Renal cortex interstitium (tissue), 11 donors: ENCODE results near the gene NUDCD3. TPM values are rescaled to one million over a fixed set of nuclear protein-coding genes. Genes with fewer than 3 reads are reported as not detected.

Experiments used
- DNase-seq, 11 donors: peaks; one replicate each; pipeline ENCODE4 v3.0.0-alpha.2; 2013; ENCODE audit warnings: low read depth in 9 of 11, low spot score in 4 of 11; ENCODE audit errors: extremely low read depth in 1 of 11
- polyA plus RNA-seq, 3 donors: library from polyadenylated mRNA; unstranded; fragments of 120-200 nt; gene quantifications; one replicate each; pipeline ENCODE4 v1.2.1, GENCODE V29; 2013; ENCODE audit not compliant: insufficient read length in 3 of 3

Gene NUDCD3
- polyA plus RNA-seq, 3 donors: 81.7 to 96.9 (median 84.8) TPM

- no peak for DNase-seq
These were observed 23.9 kb downstream of the NUDCD3 start for GRCh38 chr7:44466300-44467216.

DNA sequence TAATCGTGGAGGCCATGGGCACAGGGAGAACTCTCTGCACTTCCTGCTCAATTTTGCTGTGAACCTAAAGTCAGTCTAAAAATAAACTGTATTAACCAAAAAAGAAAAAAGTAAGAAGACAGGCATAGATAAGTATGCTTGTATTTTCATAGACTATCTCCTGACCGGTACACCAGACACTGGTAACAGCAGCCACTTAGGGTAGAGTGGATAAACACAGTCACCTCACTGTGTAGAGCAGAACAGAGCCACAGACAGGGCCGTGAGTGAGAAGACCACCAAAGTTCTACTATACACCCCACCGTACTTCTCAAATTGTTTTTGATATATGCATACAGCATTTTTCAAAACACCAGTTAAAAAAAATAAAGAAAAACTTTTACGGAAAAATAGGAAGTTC, 25.0 kb downstream of the NUDCD3 start:
- DNase-seq: no peak

GRCh38 chr7:44463169-44463808, 27.2 kb downstream of the NUDCD3 start:
- no peak for DNase-seq

- DNase-seq: no peak
These were observed 29.1 kb downstream of the NUDCD3 start for GRCh38 chr7:44461387-44461786.

DNA sequence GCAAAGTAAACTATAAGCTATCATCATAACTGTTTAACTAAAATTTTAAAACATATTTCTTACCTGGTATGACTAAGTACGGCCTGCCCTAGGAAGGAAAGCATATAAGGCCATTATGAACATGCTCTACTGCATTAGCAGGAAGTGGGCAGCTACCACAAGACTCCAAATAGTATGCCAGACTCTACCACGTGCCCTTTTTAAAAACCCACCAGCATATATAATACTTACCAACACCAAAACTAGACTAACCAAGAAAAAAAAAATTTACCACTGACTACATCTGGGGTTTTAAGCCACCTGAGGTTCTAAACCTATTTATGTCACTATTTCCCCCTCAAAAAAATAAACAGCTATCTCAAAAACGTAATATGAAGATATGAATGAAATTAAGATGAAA, 30.1 kb downstream of the NUDCD3 start:
- DNase-seq: no peak

GRCh38 chr7:44455155-44455554, 35.3 kb downstream of the NUDCD3 start:
- no peak for DNase-seq

- DNase-seq: no peak
These were observed 36.1 kb downstream of the NUDCD3 start for GRCh38 chr7:44454348-44454747.

- no peak for DNase-seq
These were observed 39.3 kb downstream of the NUDCD3 start for GRCh38 chr7:44451123-44451522.

DNA sequence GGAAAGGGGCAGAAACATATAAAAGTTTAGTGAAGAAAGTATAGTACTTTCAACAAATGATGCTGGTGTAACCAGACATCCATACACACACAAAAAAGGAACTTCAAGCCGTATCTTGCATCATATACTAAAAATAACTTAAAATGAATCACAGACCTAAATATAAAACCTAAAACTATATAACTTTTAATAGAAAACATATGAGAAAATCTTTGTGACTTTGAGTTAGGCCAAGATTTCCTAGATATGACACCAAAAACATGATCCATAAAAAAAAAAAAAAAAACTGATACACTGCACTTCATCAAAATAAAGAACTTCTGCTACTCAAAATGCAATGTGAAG, 40.9 kb downstream of the NUDCD3 start:
- no peak for DNase-seq

DNA sequence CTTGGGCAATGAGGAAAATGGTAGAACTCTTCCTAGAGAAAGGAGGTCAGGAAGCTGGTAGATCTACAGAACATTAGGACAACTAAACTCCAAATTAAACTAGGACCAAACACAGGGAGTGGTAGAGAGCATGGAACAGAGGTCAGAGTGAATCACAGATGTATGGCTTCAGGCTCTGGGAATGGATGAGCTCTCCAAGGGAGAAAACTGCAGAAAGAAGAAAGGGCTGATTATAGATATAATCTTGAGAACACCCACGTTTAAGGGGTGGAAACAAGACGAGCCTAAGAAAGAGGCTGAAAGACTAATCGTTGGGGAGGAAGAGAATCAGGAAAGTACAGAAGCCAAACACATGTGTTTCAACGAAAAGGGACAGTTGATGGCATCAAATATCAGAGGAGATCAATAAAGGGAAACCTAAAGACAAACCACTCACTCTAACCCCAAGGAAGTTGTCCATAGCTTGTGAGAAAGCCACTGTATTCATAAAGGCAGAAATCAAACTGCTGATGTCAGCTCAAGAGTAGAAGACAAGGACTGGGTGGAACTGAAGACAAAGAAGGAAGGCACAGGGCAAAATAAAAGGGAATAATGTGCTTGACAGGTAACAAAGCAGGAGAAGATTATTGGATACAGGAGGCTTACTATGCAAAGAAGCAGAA, 41.4 kb downstream of the NUDCD3 start:
- DNase-seq: no peak

- no peak for DNase-seq
These were observed 42.5 kb downstream of the NUDCD3 start for GRCh38 chr7:44447874-44448425.

- no peak for DNase-seq
These were observed 44.3 kb downstream of the NUDCD3 start for GRCh38 chr7:44445986-44446671.

DNA sequence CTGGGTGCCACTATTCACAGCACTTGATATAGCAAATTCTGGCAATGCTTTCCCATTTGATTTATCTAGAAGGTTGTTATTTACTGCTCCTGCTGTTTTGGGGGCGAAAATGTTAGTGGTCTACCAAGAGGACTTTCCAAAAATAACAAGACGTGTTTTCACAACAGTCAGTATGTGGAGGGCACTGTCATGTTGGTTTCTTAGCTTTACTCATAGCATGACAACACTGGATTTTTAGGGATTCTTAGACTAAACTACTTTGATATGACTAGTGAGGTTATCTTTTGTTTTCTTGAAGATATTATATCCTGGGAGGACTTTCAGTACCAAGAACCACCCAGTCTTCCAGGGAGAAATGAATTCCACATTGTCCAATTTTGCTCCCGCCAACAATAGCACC, 49.4 kb downstream of the NUDCD3 start:
- DNase-seq: no peak

GRCh38 chr7:44440577-44441078, 49.8 kb downstream of the NUDCD3 start:
- DNase-seq: no peak

GRCh38 chr7:44439926-44440325, 50.5 kb downstream of the NUDCD3 start:
- DNase-seq: no peak

DNA sequence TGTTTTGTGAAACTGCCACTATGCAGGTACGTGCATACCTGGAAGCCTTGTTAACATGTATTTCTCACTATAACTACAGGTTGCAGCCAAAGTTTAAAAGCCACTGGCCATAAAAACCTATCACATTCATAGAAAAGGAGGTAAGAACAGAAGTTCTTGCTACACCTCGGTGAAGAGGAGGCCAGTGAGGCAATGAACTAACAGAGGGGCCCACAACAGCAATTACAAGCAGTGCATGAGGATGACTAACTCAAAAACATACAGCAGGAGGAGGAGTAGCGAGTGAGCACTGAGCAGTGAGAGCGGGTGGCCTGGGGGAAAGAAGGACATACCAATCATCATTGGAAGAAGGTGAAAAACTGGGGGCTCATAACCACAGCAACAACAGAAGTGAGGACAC, 51.6 kb downstream of the NUDCD3 start:
- DNase-seq: no peak

DNA sequence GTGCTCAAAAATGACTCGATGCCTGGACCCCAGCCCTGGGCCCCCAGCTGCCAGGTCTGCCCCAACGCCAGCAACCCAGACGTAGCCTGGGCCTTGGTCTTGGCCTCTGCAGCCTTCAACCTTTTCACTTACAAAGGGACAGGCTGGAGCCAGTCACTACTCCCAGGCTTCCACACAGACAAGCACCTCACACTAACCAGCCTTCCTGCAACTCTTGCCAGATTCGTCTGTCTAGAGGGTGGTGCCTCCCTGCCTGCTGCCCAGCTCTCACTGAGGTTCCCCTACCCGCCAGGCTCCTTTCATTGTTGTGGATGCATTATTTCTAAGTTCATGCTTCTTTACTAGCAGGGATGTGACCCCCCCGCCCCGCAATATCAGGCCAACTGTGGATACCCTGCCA, 56.3 kb downstream of the NUDCD3 start:
- DNase-seq: no peak

DNA sequence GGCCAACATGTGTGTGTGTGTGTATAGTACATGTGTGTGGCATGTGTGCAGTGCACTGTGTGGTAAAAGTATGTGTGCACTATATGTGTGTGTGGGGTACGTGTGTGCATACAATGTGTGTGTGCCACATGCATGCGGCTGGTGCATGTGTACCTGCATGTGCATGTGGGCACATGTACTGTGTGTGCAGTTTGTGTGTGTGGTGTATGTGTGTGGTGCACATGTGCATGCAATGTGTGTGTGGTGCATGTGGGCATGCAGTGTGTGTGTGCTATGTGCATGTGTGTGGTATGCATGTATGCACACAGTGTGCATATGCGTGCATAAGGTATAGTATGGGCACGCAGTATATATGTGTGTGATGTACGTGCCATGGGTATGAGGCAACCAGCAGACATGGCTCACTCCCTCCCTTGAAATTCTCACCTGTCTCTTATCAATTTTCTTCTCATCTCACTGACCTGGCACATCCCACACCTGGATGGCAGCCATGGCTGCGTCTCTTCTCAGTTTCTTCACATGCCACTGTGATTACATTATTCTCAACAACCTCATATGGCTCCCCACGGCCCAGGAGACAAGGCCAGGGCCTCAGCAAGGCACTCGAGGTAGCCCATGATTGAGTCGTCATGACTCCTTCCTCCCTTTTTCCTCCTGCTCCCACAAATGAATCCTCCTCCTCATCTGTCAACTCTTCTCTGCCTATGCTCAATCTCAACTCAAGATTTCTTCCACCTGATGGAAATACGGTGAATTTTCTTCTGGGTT, 57.0 kb downstream of the NUDCD3 start:
- no peak for DNase-seq
